WTC11 (cell line): ENCODE data around the gene CHST11.
A peak's percentile ranks its signal among the peaks of the same experiment; 100 is the strongest.

Experiments used
- ATF2 ChIP-seq: sonication (generic); formaldehyde crosslinking; IDR thresholded peaks from 2 replicates; pipeline ENCODE4 v1.8.1; 2022; ENCODE audit warnings: low read depth, missing genetic modification reagents, borderline replicate concordance
- CBFB ChIP-seq: sonication (generic); formaldehyde crosslinking; IDR thresholded peaks from 2 replicates; pipeline ENCODE4 v1.8.1; 2022; ENCODE audit warnings: mild to moderate bottlenecking, low read depth, missing genetic modification reagents
- CTCF ChIP-seq: fragments of 200-600 bp; IDR thresholded peaks from 2 replicates; pipeline ENCODE4 v1.8.0; 2022; ENCODE audit warnings: antibody characterized with exemption
- E2F1 ChIP-seq: sonication (generic); formaldehyde crosslinking; IDR thresholded peaks from 2 replicates; pipeline ENCODE4 v1.8.0; 2022; ENCODE audit warnings: mild to moderate bottlenecking, missing genetic modification reagents
- ELF4 ChIP-seq: sonication (generic); formaldehyde crosslinking; IDR thresholded peaks from 2 replicates; pipeline ENCODE4 v1.8.1; 2022; ENCODE audit warnings: low read depth, mild to moderate bottlenecking, moderate library complexity, missing genetic modification reagents
- ESRRA ChIP-seq: sonication (generic); formaldehyde crosslinking; IDR thresholded peaks from 2 replicates; pipeline ENCODE4 v1.8.1; 2022; ENCODE audit warnings: mild to moderate bottlenecking, missing genetic modification reagents, borderline replicate concordance
- MAX ChIP-seq: sonication (generic); formaldehyde crosslinking; IDR thresholded peaks from 2 replicates; pipeline ENCODE4 v1.8.0; 2022; ENCODE audit warnings: mild to moderate bottlenecking, missing genetic modification reagents
- PREB ChIP-seq: sonication (generic); formaldehyde crosslinking; IDR thresholded peaks from 2 replicates; pipeline ENCODE4 v1.8.1; 2022; ENCODE audit warnings: mild to moderate bottlenecking, missing genetic modification reagents, moderate library complexity, borderline replicate concordance
- USF2 ChIP-seq: sonication (generic); formaldehyde crosslinking; IDR thresholded peaks from 2 replicates; pipeline ENCODE4 v1.8.1; 2023; ENCODE audit warnings: mild to moderate bottlenecking, missing genetic modification reagents, moderate library complexity
- ZNF317 ChIP-seq: sonication (generic); formaldehyde crosslinking; IDR thresholded peaks from 2 replicates; pipeline ENCODE4 v1.8.1; 2023; ENCODE audit warnings: low read depth, mild to moderate bottlenecking, moderate library complexity, missing genetic modification reagents, borderline replicate concordance
- ZNF416 ChIP-seq: fragments of 250-450 bp; sonication (Bioruptor Pico); IDR thresholded peaks from 2 replicates; pipeline ENCODE4 v1.9.0; 2021; ENCODE audit warnings: mild to moderate bottlenecking, inconsistent platforms

GRCh38 chr12:104653730-104654664 is 197.2 kb downstream of the CHST11 start:
- peak; percentile 63; the same call in 1 of the 2 replicates for TF ChIP-seq CTCF
- TF ChIP-seq E2F1 (CRISPR knock-in tag) = no peak
- TF ChIP-seq CBFB = no peak
- TF ChIP-seq ESRRA (CRISPR knock-in tag) = no peak
- no peak for TF ChIP-seq MAX (CRISPR knock-in tag)
- no peak for TF ChIP-seq USF2 (CRISPR knock-in tag)
- no peak for TF ChIP-seq ELF4 (CRISPR knock-in tag)
- no peak for TF ChIP-seq ATF2 (CRISPR knock-in tag)
- no peak for TF ChIP-seq PREB (CRISPR knock-in tag)
- TF ChIP-seq ZNF317 (CRISPR knock-in tag) = no peak
- TF ChIP-seq ZNF416 = no peak
